Superior temporal gyrus (tissue), 1 donor: ENCODE data around the gene C16orf95.

Experiments used
- DNase-seq: peaks from one replicate; pipeline ENCODE4 v3.0.0-alpha.2; 2016; ENCODE audit errors: extremely low spot score

C16orf95 gene

GRCh38 chr16:87332150-87332549 lies 15.0 kb upstream of the C16orf95 start:
- DNase-seq = no peak

GRCh38 chr16:87331241-87331801 lies 14.1 kb upstream of the C16orf95 start:
- DNase-seq = no peak

DNA sequence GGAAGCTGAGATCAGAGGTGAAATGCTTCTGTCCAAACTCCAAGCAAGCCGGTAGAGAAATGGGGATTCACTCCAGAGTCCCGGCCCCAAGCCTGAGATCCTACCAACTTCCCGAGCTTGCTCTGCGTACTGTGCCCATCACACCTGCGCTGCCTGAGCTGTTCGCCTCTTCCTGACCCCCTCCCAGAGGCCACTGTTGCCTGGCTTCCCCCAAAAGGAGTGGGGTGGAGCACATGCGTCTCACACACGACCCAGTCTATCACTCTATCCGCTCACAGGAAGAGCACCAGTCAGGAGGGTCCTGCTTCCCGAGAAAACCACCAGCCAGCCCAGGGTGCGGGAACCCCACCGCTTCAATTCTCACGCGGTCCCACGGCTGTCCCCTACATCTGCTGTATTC lies 13.5 kb upstream of the C16orf95 start:
- DNase-seq = no peak

DNA sequence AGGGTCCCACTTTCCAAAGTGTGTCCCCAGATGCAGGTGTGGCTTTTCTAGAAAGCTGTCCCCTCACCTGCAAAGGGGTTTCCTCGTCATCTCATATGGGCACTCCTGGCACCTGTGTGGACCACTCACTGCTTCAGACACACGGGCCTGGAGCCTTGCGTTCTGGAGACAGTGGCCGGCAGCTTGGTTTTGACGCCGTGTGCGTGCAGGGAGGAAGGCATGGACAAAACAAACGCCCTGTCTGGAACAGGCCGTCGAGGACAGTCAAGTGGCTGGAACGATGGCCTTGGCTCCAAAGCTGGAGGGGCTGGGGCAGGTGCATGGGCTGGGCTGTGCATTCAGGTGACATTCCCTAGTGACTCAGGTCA lies 13.0 kb upstream of the C16orf95 start:
- no peak for DNase-seq

GRCh38 chr16:87329436-87330256 lies 12.5 kb upstream of the C16orf95 start:
- DNase-seq = no peak

DNA sequence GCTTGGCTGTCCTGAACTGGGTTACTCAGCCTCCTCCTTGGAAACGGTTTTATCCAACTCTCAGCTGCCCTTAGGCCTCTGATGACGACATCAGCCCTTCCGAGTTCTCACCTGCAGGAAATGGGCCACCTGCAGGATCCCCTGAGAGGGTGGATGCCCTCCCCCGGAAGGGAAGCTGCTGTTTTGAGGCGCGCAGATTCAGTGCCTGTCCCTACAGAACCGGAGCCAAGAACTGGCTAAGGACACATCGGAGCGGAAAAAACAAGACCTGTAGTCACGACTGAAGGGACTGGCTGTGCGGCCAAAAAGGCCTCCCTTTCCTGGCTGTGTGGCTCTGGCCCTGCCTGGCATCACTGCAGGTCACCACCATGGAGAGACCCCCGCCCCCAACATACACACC lies 11.7 kb upstream of the C16orf95 start:
- DNase-seq = no peak

DNA sequence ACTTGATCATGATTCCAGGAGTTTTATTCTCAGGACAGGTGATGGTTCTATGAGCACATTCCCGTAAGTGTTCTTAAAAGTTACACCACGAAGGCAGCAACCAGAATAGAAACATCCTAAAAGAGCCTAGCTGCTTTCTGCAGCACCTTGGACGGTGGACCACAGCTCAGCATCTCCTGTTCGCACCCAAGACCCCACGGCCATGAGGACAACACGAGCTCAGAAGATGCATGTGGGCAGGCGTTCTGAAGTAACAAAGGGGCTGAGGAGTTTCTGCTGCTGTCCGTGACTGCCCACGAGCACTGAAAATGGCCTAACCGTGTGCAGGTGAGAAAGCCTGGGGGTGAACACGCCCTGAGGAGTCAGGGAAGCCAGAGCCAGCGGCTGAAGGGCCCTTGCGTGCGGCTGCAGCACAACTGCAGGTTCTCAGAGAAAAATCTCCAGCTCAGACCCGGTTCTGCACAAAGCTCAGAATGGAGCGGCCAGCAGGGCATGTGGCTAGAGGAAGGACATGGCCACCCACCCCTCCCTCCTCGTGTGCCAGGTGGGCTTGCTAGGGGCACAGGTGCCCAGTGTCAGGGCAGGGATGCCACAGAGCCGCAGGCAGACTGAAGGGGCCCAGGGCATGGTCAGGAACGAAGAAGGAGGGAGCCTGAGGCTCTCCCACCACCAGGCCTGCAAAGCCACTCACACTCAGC lies 10.8 kb upstream of the C16orf95 start:
- no peak for DNase-seq

DNA sequence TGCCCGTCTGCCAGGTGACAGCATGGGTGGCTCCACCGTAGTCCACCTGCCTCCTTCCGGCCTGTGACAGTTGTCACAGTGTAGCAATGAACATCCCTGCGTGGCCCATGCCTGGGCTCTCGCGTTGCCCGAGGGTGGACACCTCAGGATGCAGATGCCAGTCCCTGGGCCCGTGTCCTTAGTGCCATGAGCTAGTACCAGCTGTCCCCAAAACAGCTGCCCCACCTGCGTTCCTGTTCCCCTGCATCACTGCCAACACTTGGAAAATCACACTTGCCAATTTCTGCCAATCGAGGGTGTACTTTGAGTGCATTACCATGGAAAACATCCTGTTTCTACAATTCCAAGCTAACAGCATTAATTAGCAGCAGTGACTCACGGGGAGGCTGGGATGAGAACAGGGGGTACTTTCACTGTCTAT lies 9.0 kb upstream of the C16orf95 start:
- DNase-seq = peak; percentile 72

GRCh38 chr16:87325423-87325858 lies 8.2 kb upstream of the C16orf95 start:
- DNase-seq = no peak

- peak; percentile 56 for DNase-seq
Measured at GRCh38 chr16:87324411-87325275, 7.5 kb upstream of the C16orf95 start.

GRCh38 chr16:87323727-87324410 lies 6.7 kb upstream of the C16orf95 start:
- DNase-seq = no peak

- DNase-seq = no peak
Measured at GRCh38 chr16:87322833-87323726, 5.9 kb upstream of the C16orf95 start.

- DNase-seq = no peak
Measured at GRCh38 chr16:87322360-87322759, 5.2 kb upstream of the C16orf95 start.

DNA sequence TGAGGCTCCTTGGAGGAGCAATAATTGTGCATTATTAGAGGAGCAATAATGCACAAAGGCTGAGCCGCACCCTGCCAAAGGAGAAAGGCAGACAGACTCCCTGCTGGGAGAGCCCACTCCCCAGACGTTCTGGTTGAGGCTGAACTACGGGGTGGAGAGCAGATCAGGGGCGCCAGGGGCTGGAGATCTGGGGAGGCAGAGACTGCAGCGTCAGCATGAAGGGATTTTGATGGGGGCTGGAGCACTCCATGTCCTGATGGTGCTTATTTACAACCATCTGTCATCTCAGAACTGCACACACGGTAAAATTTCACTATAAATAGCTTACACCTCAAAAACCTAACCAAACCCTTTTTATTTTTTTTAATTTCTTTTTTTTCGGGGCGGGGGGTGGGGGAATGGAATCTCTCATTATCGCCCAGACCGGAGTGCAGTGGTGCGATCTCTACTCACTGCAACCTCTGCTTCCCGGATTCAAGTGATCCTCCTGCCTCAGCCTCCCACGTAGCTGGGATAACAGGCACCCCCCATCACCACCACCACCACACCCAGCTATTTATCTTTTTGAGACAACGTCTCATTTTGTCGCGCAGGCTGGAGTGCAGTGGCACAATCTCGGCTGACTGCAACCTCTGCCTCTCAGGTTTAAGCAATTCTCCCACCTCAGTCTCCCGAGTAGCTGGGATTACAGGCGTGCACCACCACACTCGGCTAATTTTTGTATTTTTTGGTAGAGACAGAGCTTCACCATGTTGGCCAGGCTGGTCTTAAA lies 4.3 kb upstream of the C16orf95 start:
- DNase-seq = no peak

DNA sequence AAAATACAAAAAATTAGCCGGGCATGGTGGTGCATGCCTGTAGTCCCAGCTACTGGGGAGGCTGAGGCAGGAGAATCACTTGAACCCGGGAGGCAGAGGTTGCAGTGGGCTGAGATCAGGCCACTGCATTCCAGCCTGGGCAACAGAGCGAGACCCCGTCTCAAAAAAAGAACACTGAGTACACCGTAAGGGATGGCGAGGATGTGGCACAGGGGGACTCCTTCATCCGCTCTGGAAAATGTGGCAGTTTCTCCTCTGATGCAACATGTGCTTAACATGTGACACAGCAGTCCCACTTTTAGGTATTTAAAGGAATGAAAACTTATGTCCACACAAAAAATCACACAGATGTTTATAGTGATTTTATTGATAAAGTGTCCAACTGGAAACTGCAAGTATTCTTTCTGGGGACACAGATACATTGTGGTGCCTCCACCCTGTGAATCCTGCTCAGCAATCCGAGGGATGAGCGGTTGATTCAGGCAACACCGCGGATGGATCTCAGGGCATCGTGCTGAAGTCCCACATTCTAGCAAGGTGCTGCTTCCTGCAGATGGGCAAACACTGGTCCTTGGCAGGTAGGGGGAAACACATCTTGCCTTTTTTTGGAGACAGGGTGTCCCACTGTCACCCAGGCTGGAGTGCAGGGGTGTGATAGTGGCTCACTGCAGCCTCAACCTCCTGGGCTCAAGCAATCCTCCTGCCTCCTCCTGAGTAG lies 3.5 kb upstream of the C16orf95 start:
- DNase-seq = no peak

DNA sequence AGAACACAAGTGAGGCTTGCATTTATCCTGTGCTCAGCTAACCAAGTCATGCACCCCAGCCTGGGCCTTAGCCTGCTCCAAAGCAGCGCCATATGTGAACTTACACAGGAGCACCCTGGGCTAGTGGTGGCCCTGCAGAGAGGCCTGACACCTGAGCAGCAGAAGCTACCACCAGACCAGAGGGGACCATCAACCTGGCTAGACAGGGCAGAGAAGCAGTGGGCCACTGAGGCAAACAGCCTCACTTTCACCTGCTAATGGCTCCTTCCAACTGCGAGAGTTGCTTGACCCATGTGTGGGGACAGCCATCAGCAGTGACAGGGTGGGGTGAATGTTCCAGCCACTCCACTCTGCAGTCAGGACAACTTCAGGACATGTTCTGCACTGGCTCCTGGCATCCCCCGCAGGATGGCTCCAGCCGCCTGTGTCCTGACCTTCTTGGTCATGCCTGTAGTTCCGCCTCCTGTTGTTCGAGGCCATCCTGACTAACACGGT lies 2.9 kb upstream of the C16orf95 start:
- no peak for DNase-seq

GRCh38 chr16:87319011-87319410 lies 1.8 kb upstream of the C16orf95 start:
- no peak for DNase-seq

DNA sequence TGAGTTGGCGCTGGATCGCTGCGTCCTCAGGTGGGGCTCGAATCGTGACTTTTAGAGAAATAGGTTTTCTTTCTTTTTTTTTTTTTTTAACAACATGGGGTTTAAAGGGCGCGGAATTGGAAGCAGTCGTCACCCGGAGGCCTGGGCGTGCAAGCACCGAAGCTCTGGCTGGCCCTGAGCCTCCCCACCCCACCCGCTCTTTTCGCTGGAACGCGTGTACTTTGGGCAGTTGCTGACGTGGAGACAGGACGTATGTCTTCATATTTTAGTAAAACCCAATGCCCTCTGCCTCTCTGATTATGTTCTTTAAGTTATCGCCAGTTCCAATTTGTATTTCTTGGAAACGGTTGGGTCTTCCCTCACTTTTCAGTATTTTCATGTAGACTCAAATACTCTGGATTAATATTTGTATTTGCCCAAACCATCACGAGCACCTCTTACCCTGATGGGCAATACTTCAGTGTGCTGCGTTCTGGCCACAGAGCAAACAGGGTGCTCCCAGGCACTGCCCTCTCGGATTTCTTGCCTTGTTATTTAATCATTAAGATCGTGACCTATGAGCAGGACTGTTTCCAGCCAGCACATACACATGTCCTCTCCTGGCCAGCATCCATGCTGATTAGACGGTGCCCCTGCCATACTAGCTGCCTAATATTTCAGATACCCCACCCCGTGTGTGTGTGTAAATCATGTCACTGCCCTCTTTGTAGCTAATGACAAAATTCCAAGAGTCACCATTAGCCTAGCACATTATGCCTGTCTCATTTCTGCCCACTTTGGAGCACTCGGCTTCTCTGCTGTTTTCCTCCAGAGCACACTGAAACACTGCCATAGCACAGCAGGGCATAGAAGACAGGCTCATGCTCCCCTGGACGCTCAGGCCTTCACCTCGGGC lies 805 bp upstream of the C16orf95 start:
- DNase-seq = no peak
